Activated naive CD8-positive, alpha-beta T cell treated with anti-CD3 and anti-CD28 coated beads, Interleukin-2, amount 50 U/mL, for 16 hours (primary cell): Measurements from ENCODE around the gene CAMK2A.

Experiments
- DNase-seq: peaks from one replicate; pipeline ENCODE4 v3.0.0-alpha.2; 2020; ENCODE audit warnings: low read depth, low spot score

CAMK2A gene

DNA sequence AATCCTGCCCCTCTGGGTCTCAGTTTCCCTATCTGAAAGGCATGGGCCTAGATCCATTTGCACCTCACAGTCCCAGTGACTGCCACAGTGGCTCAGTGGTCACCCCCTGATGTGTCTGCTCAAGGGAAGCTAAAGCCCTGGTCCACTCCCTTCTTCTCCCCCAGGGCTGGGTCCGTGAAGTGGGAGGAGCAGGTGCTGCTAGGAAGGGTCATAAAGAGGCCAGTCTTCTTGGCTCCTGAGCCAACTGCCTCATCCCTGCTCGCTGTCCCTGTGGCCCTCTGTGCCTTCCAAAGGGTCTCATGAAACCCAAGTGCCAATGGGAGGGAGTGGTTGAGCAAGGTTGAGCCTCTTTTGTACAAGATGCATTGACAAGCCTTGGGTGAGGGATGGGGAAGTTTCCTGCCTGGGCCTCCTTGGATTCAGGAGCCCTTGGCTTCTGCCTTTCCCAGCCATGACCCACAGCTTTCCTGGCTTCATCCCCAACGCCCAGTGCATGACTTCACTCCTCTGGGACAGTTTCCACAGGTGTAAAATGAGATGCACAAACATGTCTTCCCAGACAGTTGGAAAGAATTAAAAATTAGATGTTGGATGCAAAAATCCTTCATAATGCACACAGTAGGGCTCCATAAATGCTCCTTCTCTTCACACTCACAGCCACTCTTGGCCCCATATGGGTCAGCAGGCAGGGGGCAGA is 101.3 kb downstream of the CAMK2A start:
- DNase-seq: no peak

GRCh38 chr5:150186897-150187296 is 102.7 kb downstream of the CAMK2A start:
- no peak for DNase-seq

GRCh38 chr5:150186137-150186536 is 103.4 kb downstream of the CAMK2A start:
- no peak for DNase-seq

DNA sequence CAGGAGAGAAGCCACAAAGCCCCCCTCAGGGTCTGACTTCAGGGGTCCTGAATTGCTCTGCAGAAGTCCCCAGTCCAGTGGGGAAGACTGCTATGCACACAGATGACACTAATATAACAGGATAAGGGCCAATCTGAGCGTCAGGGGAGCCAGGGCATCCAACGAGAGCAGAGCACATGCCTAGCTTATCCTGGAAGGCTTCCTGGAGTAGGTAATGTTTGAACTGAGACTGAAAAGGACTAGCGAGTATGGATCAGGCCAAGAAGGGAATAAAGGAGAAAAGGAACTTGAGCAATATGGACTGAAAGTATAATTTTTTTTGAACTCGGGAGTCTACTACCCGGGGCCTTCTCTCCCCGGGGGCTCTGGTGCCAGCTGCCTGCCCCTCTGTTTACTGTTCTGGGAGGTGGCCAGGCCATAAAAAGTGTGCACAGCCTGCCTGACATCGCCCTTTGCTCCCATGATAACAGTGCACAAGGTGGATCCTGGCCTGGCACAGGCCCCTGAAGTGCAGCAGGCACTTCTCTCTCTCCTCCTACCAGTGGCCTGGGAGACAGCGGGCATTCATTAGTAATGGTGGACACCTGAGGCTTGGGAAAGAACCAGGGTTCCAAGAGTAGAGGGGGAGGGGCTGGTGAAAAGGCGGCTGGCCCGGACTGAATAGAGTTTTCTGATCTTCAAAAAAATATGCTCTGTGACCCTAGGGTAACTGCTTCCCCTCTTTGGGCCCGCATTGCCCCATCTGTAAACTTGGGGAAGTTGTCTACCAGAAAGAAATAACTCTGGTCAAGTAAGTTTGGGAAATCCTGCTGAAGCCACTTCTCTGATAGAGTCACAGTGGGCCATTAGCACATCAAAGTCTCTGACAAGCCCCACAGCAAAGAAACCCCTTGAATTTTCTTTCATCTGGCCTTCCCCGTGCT is 104.3 kb downstream of the CAMK2A start:
- DNase-seq: no peak

- DNase-seq: no peak
These were observed 105.6 kb downstream of the CAMK2A start for GRCh38 chr5:150184006-150184405.

- DNase-seq: no peak
These were observed 106.1 kb downstream of the CAMK2A start for GRCh38 chr5:150183436-150183835.

DNA sequence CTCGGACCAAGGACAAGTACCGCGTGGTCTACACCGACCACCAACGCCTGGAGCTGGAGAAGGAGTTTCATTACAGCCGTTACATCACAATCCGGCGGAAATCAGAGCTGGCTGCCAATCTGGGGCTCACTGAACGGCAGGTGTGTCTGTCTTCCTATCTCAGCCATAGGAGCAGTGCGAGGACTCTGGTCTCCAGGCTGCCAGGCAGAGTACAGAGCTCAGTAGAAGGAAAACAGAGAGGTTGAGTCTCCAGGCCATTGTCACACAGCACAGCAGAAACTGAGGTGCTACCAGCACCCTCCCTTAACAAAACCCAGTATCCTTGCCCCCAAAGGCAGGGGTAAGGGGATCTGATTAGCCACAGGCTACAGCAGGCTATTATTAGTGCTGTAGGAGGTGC is 106.8 kb downstream of the CAMK2A start:
- DNase-seq: no peak

DNA sequence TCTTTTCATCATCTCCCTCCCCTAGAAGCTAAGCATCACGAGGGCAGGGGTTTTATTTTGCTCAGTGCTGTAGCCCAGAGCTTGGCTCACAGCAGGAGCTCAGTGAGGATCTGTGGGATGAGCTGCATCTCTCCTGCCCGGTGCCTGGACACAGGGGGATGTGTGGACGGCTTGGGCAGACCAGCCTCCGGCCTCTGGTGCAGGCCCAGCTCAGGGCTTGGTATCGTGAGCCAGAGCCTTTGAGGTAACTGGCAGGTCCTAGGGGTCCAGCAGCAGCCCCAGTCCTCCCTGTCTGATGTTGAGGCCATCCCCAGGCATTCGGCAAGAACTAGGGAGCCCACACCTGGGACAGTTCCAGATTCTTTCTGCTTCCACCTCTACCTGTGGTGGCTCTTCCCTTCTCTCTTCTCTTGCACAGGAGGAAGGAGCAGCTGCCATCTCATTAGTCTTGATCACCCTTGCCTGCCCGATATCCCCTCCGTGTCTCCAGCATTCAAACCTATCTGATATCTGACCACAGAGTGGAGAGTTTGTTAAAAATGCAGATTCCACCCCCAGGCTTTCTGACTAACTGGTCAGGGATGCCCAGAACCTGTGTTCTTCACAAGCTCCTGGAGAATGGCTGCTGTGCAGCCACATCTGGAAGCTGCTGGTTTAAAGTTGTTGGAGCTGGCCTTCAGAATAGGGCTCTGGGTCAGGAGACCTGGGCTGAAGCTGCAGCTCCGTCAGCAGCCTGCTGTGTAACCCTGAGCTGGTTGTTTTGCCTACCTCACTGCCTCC is 107.6 kb downstream of the CAMK2A start:
- no peak for DNase-seq

DNA sequence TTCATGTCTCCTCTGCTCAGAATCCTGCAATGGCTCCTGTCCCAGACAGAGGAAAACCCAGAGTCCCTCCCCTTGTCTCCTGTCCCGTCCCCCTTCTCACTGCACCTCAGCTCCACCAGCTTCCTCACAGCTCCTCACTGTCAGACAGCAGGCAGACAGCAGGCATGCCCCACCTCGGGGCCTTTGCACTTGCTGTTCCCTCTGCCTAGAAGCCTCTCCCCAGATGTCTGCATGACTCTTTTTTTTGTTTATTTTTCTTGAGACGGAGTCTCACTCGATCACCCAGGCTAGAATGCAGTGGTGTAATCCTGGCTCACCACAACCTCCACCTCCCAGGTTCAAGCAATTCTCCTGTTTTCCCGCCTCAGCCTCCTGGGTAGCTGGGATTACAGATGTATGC is 108.5 kb downstream of the CAMK2A start:
- no peak for DNase-seq

DNA sequence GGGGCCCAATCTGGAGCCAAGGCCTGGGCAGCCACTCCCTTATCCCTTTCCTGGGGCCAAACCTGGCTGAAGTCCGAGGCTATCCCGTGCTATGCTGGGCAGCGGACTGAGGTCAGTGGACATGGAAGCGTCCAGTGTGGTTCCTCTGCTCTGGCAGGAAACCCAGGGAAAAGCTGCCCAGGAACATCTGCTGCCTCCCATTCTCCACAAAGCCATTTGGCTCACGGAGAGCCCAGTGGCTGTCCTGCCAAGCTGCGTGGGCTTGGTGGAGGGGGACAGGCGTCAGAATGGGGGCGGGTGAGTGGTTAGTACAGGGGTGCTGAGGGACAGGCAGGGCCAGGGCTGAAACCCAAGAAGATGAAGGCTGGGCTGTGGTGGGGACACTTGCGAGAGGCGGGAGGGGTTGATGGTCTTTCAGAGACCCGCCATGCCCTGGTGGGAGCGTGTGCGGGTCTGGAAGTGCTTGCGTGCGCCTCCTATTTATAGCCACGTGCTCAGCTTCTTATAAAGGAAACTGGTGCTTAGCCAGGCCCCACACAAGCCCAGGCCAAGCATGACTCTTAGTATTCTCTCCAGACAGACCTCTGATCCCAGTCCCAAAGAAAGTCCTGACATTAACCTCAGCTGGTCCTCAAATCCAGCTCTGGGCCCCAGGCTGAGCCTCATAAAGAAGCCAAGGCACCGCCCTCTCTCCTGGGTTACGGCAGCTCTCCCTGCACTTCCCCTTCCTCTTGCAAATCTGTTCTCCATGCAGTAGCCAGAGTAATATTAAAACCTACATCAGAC is 109.1 kb downstream of the CAMK2A start:
- no peak for DNase-seq

GRCh38 chr5:150179019-150179620 is 110.5 kb downstream of the CAMK2A start:
- no peak for DNase-seq

DNA sequence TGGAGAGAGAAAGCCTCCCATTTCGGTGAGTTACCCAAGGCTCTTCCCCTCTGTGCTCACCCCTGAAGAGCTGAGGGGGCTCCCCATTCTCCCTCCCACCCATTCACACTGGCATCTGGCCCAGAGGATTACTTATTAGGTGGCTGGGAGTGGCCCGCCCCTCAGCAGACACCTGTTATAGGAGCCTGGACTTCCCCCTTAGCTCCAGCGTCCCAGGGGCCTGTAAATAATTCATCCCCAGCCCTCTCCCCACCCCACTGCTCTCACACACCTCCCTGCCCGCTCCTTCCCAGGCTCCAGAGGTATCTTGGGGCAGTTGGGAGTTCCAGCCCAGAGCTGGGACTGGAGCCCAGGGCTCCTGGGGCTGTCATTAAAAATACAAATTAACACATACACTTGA is 111.3 kb downstream of the CAMK2A start:
- no peak for DNase-seq

DNA sequence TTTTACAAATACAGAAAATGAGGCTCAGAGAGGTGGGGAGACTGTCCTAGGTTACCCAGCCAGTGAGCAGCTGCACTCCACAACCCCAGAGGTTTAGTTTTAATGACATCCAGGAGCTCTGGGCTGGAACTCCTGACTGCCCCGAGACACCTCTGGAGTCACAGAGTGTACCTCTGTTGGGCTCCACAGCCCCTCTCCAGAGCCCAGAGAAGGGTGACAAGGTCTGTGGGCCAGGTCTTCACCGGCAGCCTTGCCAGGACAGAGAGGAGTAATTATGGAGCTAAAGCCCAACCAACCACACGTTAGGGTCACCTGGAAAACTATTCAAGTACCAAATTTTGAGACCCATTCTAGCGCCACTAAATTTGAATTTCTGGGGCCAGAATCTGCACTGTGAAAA is 111.9 kb downstream of the CAMK2A start:
- DNase-seq: no peak

GRCh38 chr5:150176745-150177477 is 112.7 kb downstream of the CAMK2A start:
- no peak for DNase-seq

DNA sequence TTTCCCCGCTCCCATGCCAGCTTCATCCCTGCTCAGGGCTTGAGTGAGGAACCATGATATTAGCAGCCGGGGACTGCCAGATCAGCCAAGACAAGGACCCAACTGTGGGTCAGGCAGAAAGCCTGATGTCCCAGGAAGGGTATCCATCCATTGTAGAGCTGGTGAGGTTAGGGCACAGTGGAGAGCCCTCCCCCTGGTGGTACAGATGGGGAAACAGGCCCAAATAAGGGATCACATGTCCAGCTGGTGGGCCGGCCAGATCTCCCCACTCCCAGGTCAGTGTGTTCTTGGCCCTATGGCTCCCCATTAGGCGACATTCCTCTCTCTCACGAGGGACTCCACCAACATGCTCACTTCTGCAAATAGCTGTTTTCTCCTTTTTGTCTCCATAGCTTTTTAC is 114.0 kb downstream of the CAMK2A start:
- DNase-seq: no peak

DNA sequence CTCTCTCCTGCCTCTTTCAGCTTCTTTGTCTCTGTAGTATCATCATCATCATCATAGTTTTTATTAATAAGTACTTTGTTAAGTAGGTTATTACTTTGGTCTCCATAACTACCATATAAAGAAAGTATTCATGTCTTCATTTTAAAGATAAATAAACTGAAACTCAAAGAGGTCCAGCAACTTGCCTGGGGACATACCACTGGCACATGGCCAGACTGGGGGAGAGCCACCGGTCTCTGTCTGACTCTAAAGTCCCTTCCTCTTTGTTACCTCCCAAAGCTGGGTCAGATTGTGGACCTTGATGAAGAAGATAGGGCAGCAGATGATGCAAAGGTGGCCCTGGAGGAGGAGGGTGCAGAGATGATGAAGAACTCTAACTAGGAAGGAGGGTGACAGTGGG is 114.5 kb downstream of the CAMK2A start:
- DNase-seq: no peak

DNA sequence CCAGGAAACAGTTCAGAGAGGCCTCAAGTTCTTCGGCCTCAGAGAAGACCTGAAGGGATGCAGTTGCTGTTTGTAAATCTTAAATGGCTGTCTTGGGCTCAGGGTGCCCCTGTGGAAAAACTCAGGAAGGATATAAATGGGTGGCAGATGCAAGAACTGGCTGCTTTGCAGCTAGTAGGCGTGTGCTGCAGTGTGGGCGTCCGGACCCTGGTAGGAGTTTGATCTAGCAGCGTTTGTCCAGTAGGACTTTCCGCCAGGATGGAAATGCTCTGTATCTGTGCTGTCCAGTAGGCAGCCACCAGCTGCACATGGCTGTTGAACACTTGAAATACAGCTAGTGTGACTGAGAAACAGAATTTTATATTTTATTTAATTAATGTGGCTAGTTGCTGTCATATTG is 115.3 kb downstream of the CAMK2A start:
- DNase-seq: no peak

DNA sequence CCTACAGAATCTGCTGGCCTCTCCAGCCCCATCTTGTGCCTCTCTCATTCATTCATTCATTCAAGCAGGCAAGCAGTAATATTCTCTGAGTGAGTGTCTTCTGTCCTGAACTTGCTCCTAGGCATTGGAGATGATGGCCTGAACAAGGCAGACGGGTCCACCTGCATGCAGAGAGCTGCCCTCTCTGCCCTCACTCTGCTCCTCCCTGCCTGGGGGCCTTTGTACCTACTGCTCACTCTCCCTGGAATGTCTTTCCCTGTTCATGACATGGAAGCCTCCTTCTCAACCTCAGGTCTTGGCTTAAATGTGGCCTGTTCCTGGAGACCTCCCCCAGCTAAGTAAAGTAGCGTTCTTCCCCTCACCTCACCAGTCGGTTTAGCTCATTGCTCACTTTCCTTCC is 116.4 kb downstream of the CAMK2A start:
- no peak for DNase-seq

DNA sequence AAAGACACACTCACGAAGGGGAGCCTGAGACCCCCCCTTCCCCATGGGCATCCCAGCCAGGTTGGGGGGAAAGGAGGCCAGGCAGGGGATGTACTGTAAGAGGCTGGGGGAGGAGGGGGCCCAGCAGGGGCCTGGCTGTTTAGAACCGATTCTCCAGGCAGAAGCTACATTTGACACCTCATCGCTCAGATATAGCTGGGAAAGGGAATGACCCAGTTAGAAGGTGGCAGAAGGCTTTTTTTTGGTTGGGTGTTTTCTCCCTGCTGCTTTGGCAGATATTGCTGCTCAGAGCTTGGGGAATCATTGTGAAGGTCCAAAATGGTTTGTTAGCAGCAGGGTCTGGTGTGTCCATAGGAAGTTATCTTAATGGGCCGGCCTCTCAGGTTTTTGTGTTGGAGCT is 117.0 kb downstream of the CAMK2A start:
- DNase-seq: no peak

DNA sequence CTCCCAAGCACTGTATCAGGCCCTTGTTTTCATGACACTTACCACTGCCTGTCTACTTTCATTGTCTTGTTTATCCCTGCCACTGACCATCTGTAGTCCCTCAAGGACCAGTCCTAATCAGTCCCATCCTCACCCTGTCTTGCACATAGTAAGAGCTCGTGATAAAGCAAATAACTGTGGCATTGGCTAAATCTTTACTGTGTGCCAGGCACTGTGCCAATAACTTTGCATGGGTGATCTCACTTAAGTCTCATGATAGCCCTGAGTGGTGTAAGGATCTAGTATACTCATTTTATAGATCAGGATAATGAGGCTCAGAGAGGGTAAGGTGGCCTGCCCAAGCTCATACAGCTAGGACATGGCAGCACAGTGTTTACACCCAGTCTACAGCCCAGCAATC is 117.4 kb downstream of the CAMK2A start:
- DNase-seq: no peak
